ENCODE data around the gene LYZL1. TPM values are rescaled to one million over a fixed set of nuclear protein-coding genes. Genes with fewer than 3 reads are reported as not detected.

The LYZL1 gene
- total and polyA plus RNA-seq, 9 of the 15 experiments (the other 6 are each of a cell fraction or from before 2014, with no cell fraction given): not detected

DNA sequence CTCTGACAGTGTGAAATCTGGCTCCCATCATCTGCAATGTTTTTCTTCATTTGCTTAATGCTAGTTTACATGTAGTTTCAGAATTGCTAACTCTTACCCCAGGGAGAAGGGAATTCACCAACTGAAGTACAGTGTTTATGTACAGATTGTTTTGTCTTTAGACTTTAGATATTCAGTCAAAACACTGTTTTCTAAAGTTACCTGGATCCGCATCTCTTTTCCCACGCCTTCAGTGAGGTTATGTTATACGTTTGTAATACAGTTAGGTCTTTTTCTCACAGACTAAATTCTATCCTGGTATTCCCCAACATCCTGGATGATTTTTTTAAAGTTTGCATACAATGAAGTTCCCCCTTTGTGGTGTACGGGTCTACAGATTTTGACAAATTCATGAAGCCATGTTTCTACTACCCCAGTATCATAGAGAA is 3.2 kb upstream of the LYZL1 start:
- no peak overlapping the region for H3K4me3 ChIP-seq
- no TSS peak for BruUV-seq (replicated peaks)
- H3K27me3 ChIP-seq (ENCODE audit: control insufficient read depth in 2 of 2, insufficient read depth in 2 of 2, low read length in 2 of 2): peaks cover 0 to 5% of the 10 kb centered on the region in 2 experiments; a peak in 3 of 5 replicates
- no peaks in the 10 kb centered on the region for H3K36me3 ChIP-seq (ENCODE audit: control insufficient read depth, insufficient read depth, low read length)
- no peak overlapping the region for H3K4me2 ChIP-seq (ENCODE audit: insufficient read depth, low read length)
- TF ChIP-seq IFI16 (CRISPR knock-in tag; IDR thresholded peaks at IDR 0.05) (no peak), TCF7 (IDR thresholded peaks at IDR 0.05; ENCODE audit: borderline replicate concordance) (no peak), NFRKB (IDR thresholded peaks at IDR 0.05; ENCODE audit: low read depth) (no peak), GTF2E2 (tag; IDR thresholded peaks at IDR 0.05) (no peak), FOXJ2 (tag; IDR thresholded peaks at IDR 0.05) (no peak), ZNF253 (CRISPR knock-in tag; conservative IDR thresholded peaks at IDR 0.05) (no peak), TRIM24 (IDR thresholded peaks at IDR 0.05) (no peak), MAFF (IDR thresholded peaks at IDR 0.05; ENCODE audit: low read length) (no peak), ESRRA (IDR thresholded peaks at IDR 0.05; ENCODE audit: borderline replicate concordance, low read depth) (no peak), ZNF184 (CRISPR knock-in tag; IDR thresholded peaks at IDR 0.05) (no peak), ZNF121 (CRISPR knock-in tag; conservative IDR thresholded peaks at IDR 0.05) (no peak), KHSRP (IDR thresholded peaks at IDR 0.05) (no peak), ZNF347 (CRISPR knock-in tag; IDR thresholded peaks at IDR 0.05; ENCODE audit: low read depth) (no peak), ZNF263 (CRISPR knock-in tag; IDR thresholded peaks at IDR 0.05; ENCODE audit: borderline replicate concordance) (no peak)
- TF ChIP-seq, protein P1, sequence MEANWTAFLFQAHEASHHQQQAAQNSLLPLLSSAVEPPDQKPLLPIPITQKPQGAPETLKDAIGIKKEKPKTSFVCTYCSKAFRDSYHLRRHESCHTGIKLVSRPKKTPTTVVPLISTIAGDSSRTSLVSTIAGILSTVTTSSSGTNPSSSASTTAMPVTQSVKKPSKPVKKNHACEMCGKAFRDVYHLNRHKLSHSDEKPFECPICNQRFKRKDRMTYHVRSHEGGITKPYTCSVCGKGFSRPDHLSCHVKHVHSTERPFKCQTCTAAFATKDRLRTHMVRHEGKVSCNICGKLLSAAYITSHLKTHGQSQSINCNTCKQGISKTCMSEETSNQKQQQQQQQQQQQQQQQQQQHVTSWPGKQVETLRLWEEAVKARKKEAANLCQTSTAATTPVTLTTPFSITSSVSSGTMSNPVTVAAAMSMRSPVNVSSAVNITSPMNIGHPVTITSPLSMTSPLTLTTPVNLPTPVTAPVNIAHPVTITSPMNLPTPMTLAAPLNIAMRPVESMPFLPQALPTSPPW (CRISPR knock-in tag; IDR thresholded peaks at IDR 0.05): no peak
- TF ChIP-seq, protein P2, sequence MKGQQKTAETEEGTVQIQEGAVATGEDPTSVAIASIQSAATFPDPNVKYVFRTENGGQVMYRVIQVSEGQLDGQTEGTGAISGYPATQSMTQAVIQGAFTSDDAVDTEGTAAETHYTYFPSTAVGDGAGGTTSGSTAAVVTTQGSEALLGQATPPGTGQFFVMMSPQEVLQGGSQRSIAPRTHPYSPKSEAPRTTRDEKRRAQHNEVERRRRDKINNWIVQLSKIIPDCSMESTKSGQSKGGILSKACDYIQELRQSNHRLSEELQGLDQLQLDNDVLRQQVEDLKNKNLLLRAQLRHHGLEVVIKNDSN (CRISPR knock-in tag; IDR thresholded peaks at IDR 0.05): no peak
- TF ChIP-seq, protein P3, sequence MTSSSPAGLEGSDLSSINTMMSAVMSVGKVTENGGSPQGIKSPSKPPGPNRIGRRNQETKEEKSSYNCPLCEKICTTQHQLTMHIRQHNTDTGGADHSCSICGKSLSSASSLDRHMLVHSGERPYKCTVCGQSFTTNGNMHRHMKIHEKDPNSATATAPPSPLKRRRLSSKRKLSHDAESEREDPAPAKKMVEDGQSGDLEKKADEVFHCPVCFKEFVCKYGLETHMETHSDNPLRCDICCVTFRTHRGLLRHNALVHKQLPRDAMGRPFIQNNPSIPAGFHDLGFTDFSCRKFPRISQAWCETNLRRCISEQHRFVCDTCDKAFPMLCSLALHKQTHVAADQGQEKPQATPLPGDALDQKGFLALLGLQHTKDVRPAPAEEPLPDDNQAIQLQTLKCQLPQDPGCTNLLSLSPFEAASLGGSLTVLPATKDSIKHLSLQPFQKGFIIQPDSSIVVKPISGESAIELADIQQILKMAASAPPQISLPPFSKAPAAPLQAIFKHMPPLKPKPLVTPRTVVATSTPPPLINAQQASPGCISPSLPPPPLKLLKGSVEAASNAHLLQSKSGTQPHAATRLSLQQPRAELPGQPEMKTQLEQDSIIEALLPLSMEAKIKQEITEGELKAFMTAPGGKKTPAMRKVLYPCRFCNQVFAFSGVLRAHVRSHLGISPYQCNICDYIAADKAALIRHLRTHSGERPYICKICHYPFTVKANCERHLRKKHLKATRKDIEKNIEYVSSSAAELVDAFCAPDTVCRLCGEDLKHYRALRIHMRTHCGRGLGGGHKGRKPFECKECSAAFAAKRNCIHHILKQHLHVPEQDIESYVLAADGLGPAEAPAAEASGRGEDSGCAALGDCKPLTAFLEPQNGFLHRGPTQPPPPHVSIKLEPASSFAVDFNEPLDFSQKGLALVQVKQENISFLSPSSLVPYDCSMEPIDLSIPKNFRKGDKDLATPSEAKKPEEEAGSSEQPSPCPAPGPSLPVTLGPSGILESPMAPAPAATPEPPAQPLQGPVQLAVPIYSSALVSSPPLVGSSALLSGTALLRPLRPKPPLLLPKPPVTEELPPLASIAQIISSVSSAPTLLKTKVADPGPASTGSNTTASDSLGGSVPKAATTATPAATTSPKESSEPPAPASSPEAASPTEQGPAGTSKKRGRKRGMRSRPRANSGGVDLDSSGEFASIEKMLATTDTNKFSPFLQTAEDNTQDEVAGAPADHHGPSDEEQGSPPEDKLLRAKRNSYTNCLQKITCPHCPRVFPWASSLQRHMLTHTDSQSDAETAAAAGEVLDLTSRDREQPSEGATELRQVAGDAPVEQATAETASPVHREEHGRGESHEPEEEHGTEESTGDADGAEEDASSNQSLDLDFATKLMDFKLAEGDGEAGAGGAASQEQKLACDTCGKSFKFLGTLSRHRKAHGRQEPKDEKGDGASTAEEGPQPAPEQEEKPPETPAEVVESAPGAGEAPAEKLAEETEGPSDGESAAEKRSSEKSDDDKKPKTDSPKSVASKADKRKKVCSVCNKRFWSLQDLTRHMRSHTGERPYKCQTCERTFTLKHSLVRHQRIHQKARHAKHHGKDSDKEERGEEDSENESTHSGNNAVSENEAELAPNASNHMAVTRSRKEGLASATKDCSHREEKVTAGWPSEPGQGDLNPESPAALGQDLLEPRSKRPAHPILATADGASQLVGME (CRISPR knock-in tag; IDR thresholded peaks at IDR 0.05): no peak
- H3K9ac ChIP-seq (ENCODE audit: insufficient read depth in 1 of 2, low read depth in 2 of 2, low read length in 2 of 2): no peak overlapping the region
- no peak overlapping the region for H3K27ac ChIP-seq (ENCODE audit: extremely low read depth, low read depth, low read length)
- no peaks in the 10 kb centered on the region for H3K9me1 ChIP-seq (ENCODE audit: control insufficient read depth, insufficient read depth, low read length)
- no peaks in the 10 kb centered on the region for H3K9me3 ChIP-seq (replicated peaks; ENCODE audit: control insufficient read depth, insufficient read depth, low read depth, low read length)
- WGBS (ENCODE audit: insufficient coverage, low coverage, missing lambda C conversion rate): 0% methylated on average over 4 of the region's 4 CpGs
- no peaks in the 10 kb centered on the region for H3K79me2 ChIP-seq (ENCODE audit: control insufficient read depth, insufficient read depth, low read length)
- DNase-seq (ENCODE audit: extremely low read depth in 1 of 4, low spot score in 3 of 4) (no peak), ATAC-seq (no peak), FAIRE-seq (no peak)
- H3K4me1 ChIP-seq (replicated peaks in 1 of 2; ENCODE audit: control insufficient read depth in 2 of 2, insufficient read depth in 2 of 2, low read length in 2 of 2): no peaks in the 10 kb centered on the region
- POLR2A ChIA-PET: no interaction called here
- intact Hi-C loops (cut with micrococcal nuclease): no loop called here
- in situ Hi-C loops (cut with MboI): no loop called here
- no peaks in the 10 kb centered on the region for H4K20me1 ChIP-seq (replicated peaks; ENCODE audit: control insufficient read depth, insufficient read depth, low read length)
- no peak overlapping the region for H2AFZ ChIP-seq (ENCODE audit: low read depth, low read length)
- CTCF ChIA-PET (ENCODE audit: low intra/inter-chr PET ratio): no interaction called here
